Left ventricle myocardium superior (tissue), 1 donor: Measurements from ENCODE around the gene NODAL. TPM values are rescaled to one million over a fixed set of nuclear protein-coding genes. Genes with fewer than 3 reads are reported as not detected.

Source experiments
- ATAC-seq: fragments of 200-7000 bp; cut with Tn5 transposase; one replicate; pipeline ENCODE4 v1.9.1; 2020; ENCODE audit warnings: mild to moderate bottlenecking, moderate library complexity
- DNase-seq: peaks from one replicate; pipeline ENCODE4 v3.0.0-alpha.2; 2020
- intact Hi-C: fragments of 100-400 bp; cut with micrococcal nuclease; formaldehyde crosslinking; loops from one replicate; pipeline ENCODE4 v1.11.0; 2022
- total RNA-seq: library from RNA; stranded (reverse); fragmentation: NEBNext Ultra II Directional; extraction: Animal tissue kit (Norgen Biotek cat#: 25700); gene quantifications from one replicate; pipeline ENCODE4 v1.2.1, GENCODE V29; 2021
- donor health status: DM: no; HTN: yes; CAD: no; lungs with severe emphysema.

The NODAL gene
- total RNA-seq, 1 donor from 2014 or later, result not detected

- intact Hi-C loops, result no loop called here
- DNase-seq (no peak), ATAC-seq (peak; percentile 12)
These were observed 953 bp downstream of the NODAL start for GRCh38 chr10:70440296-70441160.

GRCh38 chr10:70437721-70438120, 3.8 kb downstream of the NODAL start:
- no peak for DNase-seq
- ATAC-seq, result no peak
- intact Hi-C loops, result no loop called here

GRCh38 chr10:70435241-70436085, 6.0 kb downstream of the NODAL start:
- intact Hi-C loops, result no loop called here
- DNase-seq (no peak), ATAC-seq (no peak)

- peak; percentile 20 for ATAC-seq
- intact Hi-C loops, result no loop called here
- no peak for DNase-seq
These were observed 7.8 kb downstream of the NODAL start for GRCh38 chr10:70433581-70434280.

GRCh38 chr10:70432561-70433263, 8.8 kb downstream of the NODAL start:
- intact Hi-C loops, result no loop called here
- ATAC-seq (no peak), DNase-seq (no peak)

GRCh38 chr10:70432101-70432500, 9.4 kb downstream of the NODAL start:
- intact Hi-C loops, result no loop called here
- peak; percentile 45 for ATAC-seq
- DNase-seq, result peak; percentile 57

- DNase-seq, result peak; percentile 63
- intact Hi-C loops, result no loop called here
These were observed 10.7 kb downstream of the NODAL start for GRCh38 chr10:70430493-70431445.

GRCh38 chr10:70426823-70427222, 14.7 kb downstream of the NODAL start:
- intact Hi-C loops, result no loop called here
- no peak for DNase-seq

More at GRCh38 chr10:70430493-70431445, 10.7 kb downstream of the NODAL start:
- peak; percentile 87 for ATAC-seq

GRCh38 chr10:70425096-70425495, 16.4 kb downstream of the NODAL start:
- no peak for DNase-seq
- peak; percentile 7 for ATAC-seq
- intact Hi-C loops, result no loop called here

More at GRCh38 chr10:70426823-70427222, 14.7 kb downstream of the NODAL start:
- ATAC-seq, result no peak

- no peak for DNase-seq
- intact Hi-C loops, result no loop called here
- no peak for ATAC-seq
These were observed 17.2 kb downstream of the NODAL start for GRCh38 chr10:70424320-70424719.

GRCh38 chr10:70418713-70419112, 22.8 kb downstream of the NODAL start:
- no peak for DNase-seq
- intact Hi-C loops, result no loop called here
- ATAC-seq, result no peak

- DNase-seq, result no peak
- intact Hi-C loops, result no loop called here
- peak; percentile 12 for ATAC-seq
These were observed 23.3 kb downstream of the NODAL start for GRCh38 chr10:70418229-70418628.

GRCh38 chr10:70417568-70417967, 23.9 kb downstream of the NODAL start:
- DNase-seq (no peak), ATAC-seq (no peak)
- intact Hi-C loops, result no loop called here

- intact Hi-C loops, result no loop called here
- ATAC-seq, result no peak
- no peak for DNase-seq
These were observed 29.1 kb downstream of the NODAL start for GRCh38 chr10:70412356-70412755.

- DNase-seq (no peak), ATAC-seq (no peak)
- intact Hi-C loops, result no loop called here
These were observed 30.9 kb downstream of the NODAL start for GRCh38 chr10:70410608-70411007.

- ATAC-seq (no peak), DNase-seq (no peak)
- intact Hi-C loops, result no loop called here
These were observed 31.7 kb downstream of the NODAL start for GRCh38 chr10:70409772-70410171.

GRCh38 chr10:70405037-70405824, 36.2 kb downstream of the NODAL start:
- DNase-seq (peak; percentile 80), ATAC-seq (peak; percentile 84)
- intact Hi-C loops, result no loop called here
